GM10847 (cell line): ENCODE results near the gene LARGE1.

Experiments
- POLR2A ChIP-seq: IDR thresholded peaks from 2 replicates; pipeline ENCODE4 v1.6.1; 2011; ENCODE audit not compliant: insufficient read length; ENCODE audit errors: extremely low read depth

LARGE1 gene

DNA sequence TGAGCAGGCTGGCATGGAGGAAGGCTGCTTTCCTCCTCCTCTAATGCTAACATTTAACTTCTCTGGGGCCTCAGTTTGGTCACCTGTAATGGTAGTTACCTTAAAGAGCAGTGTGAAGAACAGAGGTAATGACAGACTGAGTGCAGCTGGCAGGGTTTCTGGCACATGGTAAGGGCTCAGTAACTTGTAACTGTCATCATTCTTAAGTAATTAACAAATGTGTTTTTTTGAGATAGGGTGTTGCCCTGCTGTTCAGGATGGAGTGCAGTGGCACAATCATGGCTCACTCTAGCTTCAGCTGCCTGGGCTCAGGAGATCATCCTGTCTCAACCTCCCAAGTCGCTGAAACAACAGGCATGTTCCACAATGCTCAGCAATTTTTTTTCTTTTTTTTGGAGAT, 620.1 kb downstream of the LARGE1 start:
- TF ChIP-seq POLR2A = no peak

DNA sequence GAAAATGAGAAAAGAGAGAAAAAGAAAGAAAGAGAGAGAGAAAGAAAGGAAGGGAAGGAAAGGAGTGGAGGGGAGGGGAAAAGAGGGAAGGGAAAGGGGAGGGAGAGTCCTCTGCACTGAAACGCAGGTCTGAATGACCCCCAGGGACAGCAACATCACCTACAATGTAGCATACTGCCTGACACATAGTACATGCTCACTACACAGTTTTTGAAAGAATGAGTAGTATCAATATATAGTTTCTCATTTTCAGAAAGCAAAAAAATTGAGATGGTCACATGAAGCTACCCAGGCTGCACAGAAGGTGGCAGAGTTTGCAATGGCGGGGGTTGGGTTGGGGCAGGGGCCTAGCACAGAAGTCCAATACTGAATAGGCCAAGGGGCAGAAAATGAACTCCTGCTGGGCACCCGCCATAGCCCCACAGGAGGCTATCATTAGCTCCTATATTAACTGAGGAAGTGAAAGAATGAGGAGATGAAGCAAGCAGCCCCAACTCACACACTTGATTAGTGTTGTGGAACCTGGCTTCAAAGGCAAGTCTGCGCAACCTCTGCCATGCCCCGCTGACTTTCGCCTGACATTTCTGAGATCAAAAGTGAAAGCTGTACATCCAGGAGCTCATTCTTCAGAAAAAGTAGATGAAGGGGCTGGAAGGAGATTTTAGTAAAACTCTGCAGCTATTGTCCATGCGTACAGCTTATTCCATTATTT, 620.9 kb downstream of the LARGE1 start:
- TF ChIP-seq POLR2A = no peak

DNA sequence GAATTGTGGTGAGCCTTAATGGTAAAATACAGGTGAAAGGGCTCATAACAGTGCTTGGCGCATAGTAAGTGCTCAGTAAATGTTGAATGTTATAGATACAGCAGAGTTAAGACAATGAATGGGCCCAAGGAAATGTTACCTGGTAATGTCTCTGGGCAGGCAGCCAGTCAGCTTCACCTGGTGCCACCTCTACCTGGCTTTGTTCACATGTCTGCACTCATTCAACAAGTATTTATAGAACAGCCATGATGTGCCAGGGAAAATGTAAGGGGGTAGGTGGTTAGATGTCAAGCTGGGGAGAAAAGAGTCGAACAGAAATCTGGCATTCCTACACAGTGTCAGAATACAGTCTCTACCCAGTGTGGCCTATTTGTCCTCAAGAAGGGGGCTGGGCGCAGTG, 623.3 kb downstream of the LARGE1 start:
- TF ChIP-seq POLR2A = no peak

DNA sequence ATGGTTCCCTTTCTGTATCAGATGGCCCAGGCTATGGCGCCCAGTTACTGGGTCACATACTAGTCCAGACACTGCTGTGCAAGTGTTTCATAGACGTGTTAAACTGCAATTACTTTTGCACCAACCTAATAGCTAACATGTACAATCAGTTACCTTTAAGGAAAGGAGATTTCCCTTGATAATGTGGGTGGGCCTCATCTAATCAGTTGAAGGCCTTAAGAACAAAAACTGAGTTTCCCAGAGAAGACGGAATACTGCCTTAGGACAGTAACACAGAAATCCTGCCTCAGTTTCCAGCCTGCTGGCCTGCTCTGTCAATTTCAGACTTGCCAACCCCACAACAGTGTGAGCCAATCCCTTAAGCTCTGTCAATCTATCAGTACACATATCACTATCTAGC, 632.2 kb downstream of the LARGE1 start:
- no peak for TF ChIP-seq POLR2A

DNA sequence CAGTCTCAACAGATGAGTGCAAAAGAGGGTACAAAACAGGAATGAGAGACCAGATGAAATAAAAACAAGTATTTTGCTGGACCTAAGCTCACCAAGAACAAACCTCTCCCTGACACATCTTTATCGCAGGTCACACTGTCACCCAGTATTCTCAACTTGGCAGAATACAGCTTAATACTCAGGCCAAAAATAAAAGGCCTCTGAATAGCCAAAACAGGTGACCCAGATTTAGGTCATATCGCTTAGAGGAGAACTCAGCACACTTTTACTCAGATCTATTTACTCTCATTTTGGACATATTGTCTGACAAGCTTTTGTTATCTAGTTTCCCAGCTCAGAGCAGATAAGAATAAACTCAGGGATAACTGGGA, 645.2 kb downstream of the LARGE1 start:
- TF ChIP-seq POLR2A = no peak

DNA sequence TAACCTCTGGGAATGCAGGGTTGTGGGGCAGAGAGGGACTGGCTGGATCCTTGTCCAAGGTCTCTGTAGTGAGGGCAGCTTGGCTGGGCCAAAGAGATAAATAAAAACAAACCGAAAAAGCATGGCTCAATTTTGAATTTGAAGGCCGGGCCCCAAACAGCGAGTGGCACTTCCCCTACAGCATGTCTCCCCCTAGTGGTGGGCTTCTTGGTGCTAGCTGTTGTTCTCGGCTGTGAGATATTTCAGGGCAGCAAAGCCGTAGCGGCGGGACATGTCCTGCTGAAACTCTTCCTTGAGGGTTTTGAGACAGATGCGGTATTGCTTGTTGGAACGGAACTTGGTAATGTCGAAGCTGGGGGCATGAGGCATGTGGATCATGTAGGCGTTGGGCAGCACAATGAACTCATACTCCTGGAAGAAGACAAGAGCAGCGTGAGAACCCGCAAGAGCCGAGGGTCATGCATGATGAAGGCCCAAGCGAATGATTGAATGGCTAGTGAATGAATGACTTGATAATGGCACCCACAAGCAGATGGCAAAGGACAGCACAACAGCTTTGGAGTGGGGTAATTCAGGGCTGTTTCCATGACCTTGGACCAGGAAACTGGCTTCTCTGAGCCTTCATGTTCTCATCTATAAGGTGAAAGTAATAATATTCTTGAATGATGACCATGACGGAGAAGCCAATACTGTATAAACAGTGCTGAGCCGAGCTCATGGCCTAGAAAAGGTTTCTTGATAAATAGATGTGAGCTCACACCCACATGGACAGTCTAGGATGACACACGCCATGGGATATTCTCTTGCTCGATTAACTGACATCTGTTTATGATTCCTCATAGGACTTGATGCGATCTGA, 645.8 kb downstream of the LARGE1 start:
- no peak for TF ChIP-seq POLR2A

DNA sequence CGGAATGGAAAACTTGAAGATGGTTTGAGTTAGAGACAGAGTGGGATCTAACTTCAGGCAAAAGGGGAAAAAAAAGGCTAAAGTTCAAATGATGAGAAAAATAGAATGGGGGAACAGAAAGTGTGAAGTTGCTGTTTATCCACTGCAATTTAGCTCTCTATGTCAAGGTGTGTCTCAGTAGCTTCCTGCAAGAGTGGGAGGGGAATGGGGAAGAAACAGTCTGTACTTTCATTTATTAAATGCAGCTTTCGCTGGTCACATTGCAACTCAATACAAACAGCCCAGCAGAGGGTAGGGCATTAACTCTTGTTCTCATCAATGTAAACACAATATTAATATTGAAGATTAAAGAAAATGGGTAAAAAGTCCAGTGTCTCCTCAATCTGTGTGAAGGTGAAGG, 647.4 kb downstream of the LARGE1 start:
- TF ChIP-seq POLR2A = no peak

DNA sequence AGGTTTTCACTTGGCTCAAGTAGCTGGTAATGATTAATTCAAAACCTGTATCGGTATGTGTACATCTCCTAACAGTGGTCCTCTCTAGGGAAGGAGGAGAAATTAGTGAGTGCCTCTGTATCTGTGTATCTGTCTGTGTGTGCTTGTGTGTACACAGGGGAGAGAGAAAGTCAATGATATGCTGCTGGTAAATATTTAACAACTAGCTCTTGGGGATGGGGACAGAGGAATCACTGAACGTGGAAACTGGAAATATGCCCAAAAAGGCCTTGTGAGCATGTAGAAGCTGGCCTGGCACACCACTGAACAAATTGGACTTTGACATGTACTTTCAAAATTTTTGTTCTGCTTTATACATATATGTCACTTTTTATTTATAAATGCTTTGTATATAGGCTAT, 648.1 kb downstream of the LARGE1 start:
- no peak for TF ChIP-seq POLR2A

DNA sequence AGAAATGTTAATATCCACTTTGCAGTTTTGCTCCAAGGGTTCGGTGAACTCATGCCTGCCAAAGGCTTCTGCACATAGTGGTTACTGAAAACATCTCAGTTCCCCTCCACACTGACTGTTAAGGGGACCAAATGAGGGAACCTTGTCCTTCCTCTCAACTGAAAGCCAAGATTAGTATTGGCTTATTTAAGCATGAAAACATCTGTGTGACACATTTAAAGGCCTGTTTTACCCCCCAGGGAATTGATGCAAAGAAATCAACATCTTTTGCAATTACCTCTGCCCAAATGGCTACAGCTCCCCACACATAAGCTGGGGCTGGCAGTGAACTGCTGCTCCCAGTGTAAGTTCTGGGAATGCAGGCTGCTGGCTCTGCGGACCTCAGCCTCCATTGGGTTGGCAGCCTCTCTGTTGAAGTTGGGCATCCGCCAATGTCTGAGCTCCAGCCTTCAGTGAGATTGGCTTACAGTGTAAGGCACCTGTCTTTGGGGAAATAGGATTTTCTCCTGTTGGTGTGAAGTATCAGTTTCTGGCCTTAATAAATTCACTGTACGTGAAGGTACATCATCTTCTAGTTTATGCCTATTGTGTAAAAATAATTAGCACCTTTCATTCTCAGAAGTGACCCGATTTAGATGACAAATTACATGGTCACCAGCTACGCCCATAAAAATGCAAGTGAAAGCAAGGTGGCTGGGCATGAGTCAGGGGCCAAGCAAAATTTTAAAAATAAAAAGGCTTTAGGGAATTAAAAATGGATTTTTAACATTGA, 648.7 kb downstream of the LARGE1 start:
- no peak for TF ChIP-seq POLR2A

DNA sequence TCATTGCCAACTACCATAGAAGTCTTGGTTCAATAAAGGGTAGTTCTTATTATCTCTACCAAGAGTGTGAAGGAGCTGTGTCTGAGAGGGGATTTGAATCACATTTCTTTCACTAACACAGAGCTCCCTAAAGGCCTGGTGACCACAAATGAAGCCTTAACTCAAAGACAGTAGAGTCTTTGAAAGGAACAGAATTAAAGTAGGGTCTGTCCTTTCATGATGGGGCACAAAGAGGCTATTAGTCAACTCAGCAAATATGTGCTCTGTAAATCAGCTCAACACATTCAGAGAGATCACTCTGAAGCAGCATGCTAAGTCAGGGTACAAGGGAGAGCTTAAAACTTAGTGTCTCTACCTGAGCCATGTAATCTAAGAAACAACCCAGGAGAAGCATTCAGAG, 649.7 kb downstream of the LARGE1 start:
- no peak for TF ChIP-seq POLR2A

DNA sequence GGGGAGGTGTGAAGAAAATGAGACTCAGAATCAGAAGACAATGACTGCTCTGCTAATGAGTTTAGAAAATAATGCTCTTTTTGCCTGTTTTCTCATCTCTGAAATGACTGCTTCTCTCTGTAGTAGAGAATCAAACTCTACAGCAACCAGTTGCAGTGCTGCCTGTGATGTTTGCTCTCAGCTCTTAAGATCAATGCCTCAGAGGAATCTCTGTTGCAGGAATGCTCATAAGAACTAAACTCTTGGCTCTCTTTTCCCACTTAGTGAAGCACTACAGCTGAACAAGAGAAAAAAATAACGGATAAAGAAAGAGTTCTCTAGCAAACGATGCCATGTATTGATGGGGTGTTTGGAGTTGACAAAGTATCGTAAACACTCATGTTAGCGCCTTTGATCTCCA, 658.6 kb downstream of the LARGE1 start:
- TF ChIP-seq POLR2A = no peak

DNA sequence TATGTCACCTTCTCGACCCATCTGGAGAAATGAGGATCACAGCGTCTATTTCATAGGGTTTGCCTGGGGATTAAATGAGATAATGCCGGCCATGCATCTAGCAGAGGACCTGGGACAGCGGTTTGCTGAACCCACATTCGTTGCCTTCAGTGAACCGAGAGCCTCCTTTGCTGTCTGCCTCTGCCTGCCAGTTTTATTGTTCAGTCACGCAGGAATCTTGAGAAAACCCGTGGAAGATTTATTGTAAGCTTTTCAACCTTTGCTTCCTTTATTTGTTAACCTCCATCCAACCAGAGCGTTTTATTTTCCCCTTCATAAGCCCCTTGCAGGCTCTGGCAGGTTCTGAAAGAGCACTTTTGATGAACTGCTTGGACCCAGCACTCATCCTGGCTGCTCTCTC, 659.8 kb downstream of the LARGE1 start:
- no peak for TF ChIP-seq POLR2A

DNA sequence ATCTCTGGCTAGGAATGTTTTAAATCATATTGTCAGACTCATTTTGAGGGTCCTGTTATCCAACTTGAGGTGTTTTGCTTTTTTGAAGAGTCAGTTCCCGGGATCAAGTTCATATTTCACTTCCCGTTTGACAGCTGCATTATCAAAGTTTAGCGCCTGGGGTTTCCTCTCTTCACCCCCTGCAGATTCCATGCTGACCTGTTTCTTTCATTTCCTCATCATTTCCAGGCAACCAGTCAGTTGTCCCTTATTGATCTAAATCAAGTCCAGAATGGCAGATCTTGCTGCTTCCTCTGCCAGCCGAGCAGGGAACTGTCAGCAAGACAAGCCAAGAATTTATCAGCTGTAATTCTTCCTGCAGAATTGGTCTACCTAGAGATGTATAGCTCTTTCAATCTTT, 664.5 kb downstream of the LARGE1 start:
- TF ChIP-seq POLR2A = no peak

DNA sequence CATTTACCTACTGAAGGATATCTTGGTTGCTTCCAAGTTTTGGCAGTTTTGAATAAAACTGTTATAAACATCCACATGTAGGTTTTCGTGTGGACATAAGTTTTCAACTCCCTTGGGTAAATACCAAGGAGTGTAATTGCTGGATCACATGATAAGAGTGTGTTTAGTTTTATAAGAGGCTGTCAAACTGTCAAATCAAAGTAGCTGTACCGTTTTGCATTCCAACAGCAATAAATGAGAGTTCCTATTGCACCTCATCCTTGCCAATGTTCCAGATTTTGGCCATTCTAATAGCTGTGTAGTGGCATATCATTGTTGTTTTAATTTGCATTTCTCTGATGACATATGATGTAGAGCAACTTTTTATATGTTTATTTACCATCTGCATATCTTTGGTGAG, 671.3 kb downstream of the LARGE1 start:
- TF ChIP-seq POLR2A = no peak

DNA sequence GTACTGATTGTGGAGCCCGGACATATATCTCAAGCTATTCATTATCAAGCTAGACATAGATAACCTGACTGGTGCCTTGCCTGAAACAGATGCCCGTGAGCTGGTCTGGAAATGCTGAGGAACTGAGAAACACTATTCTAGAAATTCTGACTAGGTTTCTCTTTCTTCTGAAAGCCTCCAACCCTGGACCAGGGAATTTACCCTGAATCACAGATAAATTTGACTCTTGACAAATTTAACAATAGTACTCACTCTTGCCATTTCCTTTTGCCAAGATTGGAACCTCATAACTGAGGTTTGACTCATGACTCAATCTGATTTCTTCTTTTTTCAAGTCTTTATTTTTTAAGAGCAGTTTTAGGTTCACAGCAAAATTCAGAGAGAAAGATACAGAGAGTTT, 672.5 kb downstream of the LARGE1 start:
- no peak for TF ChIP-seq POLR2A

DNA sequence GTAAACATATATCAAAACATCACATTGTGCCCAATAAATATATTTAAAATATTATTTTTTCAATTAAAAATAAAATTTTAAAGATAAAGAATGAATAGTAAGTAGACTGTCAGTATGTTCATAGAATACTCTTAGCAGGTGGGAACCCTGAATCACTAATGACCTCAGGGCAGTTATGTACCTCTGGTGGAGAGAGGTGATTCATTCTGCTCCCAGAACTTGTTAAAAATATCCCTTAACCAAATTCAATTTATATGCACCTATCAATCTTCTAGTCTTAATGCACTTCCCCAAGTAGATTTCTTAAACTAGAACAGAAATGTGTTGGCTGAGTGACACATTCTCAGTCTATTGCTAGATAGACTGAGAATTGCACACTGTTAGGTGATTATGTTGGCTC, 678.2 kb downstream of the LARGE1 start:
- no peak for TF ChIP-seq POLR2A

DNA sequence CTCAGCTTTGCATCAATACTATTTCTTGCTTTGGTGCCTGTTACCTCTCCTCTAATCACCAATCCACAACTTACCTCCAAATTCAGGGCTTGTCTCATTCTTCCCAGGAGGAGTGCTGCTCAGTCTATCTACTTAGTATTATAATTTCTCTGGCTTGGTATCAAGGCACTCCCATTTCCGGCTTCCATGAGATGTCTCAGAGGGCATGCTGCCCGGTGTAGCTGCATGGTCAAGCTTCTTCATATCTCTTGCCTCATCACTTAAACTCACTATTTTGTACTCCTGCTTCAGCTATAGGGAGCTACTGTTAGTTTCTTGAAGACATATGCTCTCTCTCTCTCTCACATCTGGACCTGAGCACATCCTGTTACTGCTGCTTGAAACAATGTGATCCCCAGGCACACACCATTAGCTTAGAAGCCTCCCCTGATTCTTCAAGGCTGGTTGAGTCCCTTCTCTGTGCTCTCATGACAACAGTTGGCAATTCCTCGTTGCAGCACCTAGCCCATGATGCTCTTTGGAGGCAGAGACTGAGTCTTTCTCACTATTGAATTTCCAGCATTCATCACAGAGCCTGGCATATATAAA, 679.3 kb downstream of the LARGE1 start:
- no peak for TF ChIP-seq POLR2A
